GM21737 (cell line): ENCODE data around the gene ANXA8L1.
"Not testable (repeated sequence)": the region's sequence is repeated elsewhere in the genome, so short reads cannot be mapped to it uniquely, and the experiment has no call there.

Source experiments
- ATAC-seq: cut with Tn5 transposase; IDR thresholded peaks from one replicate; pipeline ENCODE4 v1.9.1; 2021; ENCODE audit warnings: mild to moderate bottlenecking, moderate library complexity; ENCODE audit not compliant: unreplicated experiment

ANXA8L1 gene, protein sequence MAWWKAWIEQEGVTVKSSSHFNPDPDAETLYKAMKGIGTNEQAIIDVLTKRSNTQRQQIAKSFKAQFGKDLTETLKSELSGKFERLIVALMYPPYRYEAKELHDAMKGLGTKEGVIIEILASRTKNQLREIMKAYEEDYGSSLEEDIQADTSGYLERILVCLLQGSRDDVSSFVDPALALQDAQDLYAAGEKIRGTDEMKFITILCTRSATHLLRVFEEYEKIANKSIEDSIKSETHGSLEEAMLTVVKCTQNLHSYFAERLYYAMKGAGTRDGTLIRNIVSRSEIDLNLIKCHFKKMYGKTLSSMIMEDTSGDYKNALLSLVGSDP

DNA sequence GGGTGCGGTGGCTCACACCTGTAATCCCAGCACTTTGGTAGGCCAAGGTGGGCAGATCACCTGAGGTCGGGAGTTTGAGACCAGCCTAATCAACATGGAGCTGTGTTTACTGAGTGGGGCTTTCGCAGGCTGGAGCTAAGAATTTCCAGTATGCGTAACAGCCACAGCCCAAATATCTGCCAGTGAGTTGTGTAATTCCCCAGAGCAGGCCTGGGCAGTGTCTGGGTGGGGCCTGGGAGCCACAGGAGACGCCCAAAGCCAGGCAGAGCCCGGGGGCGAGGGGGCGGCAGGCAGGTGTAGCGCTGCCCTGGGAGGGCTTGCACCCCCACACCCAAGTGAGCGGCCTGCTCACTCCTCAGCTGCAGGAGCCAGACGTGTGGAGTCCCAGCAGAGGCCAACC is at the start of gene ANXA8L1:
ANXA8L1 (plus strand) TSS at position 371 of the 400 bp plus-strand sequence. CDS start 76 bp downstream, outside the sequence.
- not testable (repeated sequence) for ATAC-seq

DNA sequence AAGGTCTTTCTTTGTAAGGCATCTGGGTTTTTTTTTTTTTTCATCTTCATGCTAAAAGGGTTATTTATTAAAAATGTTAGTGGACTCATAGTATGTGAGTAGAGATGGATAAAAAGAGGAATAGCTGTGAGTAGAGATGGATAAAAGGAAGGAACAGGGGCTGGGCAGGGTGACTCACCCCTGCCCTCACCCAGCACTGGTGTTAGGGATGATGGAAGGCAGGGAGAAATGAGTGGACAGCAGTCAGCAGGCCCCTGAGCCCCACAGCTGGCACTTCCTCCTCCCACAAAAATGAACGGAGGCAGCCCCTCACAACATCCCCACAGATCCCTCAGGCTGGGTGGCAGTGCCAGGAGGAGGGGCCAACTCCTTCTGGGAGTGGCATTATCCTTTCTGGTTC is 49.5 kb upstream of the ANXA8L1 start:
- no peak for ATAC-seq

DNA sequence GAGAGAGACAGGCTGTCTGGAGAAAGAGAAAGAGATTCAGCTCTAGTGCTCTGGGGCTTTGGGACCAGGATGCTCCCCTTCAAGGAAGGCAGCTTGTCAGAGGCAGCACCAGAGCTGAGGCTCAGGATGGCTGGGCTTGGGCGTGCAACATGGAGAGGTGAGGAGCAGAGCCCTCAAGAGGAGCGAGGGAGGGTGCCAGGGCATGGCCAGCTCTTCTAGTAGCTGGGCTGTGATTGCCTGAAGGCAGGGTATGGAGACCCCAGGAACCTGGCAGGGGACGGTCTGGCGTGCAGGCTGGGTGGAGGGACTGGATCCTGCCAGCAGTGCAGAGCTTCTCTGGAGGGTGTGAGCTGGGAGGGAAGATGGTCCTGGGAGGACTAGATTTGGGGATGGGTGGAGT is 48.6 kb upstream of the ANXA8L1 start:
- ATAC-seq: no peak

DNA sequence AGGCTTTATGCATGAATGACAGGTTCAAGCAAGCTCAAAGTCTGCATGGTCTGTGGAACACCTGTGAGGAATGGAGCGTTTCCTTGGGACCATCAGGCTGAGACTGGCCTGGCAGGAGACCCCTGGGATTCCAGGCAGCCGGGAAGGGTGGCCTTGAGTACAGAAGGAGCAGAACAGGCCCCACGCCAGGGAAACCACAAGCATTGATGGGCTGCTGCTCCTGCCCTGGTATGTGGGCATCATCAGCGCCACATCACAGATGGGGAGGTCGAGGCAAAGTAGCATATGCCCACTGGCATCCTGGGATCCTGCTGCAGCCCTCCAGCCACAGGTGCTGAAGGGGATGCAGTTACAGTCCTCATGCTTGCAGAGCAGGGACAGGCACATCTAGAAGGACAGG is 47.9 kb upstream of the ANXA8L1 start:
- ATAC-seq: no peak

DNA sequence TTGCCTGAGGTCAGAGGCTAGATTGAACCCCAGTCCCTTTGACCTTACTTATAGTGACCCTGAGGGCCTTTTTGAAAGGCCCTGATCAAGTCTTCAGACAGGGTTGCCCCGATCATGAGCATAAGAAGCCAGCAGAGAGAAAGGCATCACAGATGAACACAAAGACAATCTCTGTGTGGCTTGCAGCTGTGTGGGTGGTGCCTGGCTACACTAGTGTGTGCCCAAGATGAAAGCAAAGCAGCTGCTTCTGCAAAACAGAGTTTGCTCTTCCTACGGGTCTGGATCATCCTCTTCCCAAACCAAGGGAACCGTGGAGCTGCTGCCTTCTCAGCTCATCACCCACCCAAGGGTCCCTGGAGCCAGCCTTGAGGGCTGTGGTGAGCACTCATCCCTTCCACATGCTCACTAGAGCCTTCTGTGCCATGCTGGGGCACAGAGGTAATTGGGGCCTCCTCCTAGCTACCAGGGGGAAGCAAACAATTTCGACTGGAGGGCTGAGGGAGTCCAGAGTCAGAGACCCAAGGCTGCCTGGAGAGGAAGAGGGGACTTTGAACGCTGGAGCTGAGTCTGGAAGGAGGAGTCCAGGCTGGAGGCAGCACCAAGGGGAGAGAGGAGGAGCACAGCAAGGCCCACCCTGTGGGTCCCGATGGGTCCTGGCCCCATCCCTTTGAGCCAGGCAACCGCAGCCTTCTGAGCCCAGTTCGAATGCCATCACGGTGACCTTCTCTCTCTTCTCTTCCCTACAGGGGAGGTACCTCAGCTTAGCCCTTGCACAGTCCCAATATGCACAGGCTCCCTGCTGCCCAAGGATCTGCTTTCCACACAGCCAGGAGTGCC is 46.5 kb upstream of the ANXA8L1 start:
- ATAC-seq: no peak

DNA sequence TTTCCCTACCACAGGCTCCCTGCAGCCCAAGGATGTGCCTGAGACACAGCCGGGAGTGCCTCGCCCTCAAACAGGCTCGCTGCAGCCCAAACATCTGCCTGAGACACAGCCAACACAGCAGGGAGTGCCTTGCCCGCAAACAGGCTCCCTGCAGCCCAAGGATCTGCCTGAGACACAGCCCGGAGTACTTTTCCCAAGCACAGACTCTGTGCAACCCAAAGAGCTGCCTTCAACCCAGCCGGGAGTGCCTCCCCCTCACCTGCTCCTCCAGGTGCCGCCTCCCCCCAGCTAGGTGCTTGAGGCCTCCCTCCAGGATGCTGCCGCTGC is 45.9 kb upstream of the ANXA8L1 start:
- ATAC-seq: no peak

DNA sequence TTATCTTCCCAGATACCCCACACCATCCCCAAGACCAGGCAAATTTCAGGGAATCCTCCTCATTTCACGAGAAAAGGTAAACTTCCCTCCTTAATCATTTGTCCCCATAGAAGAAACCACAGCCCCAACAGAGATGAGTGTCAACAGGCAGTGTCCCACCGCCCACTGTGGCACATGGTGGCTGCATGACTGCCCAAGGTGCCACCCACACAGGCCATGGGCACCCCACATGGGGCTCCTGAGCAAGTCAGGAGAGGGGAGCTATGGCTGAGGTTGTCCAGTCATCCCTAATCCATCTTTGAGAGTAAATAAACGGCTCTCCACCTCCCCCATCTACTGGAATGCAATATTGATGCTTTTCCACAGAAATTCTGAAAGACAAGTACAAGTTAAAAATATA is 44.7 kb upstream of the ANXA8L1 start:
- no peak for ATAC-seq

DNA sequence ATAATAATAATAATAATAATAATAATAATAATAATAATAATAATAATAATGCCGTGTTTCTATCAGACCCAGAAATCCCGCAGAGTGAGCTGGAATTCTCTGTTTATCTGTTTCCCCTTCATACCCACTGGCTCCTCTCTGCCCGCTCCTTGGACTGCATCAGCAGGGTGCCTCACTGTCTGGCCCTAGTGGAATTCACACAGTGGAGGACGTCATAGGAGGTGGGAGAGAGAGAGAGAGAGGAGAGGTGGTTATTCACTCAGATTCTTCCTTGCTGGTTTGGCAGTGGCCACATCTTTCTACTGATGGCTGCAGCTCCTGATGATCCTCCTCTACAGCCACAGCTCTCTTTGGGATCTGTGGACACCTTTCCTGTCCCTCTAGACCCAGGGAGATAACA is 10.1 kb upstream of the ANXA8L1 start:
- not testable (repeated sequence) for ATAC-seq

DNA sequence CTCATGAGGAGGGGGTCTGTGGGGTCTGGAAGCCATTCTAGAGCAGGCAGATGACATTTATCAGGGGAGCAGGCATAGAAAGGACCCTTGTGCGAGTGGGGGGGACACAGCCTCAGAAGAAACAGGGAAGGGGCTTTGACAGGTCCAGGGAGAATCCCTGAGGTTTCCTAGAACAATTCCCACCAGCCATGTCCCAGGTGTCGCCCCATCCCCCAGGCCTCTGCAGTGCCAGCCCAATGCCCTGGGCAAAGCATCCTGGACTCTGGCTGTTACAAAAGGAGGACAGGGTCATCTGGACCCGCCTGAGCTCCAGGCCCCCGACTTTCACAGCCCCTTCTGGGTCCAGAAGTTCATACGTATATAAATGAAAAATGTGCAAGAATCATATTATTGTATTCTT is 8.4 kb upstream of the ANXA8L1 start:
- not testable (repeated sequence) for ATAC-seq

DNA sequence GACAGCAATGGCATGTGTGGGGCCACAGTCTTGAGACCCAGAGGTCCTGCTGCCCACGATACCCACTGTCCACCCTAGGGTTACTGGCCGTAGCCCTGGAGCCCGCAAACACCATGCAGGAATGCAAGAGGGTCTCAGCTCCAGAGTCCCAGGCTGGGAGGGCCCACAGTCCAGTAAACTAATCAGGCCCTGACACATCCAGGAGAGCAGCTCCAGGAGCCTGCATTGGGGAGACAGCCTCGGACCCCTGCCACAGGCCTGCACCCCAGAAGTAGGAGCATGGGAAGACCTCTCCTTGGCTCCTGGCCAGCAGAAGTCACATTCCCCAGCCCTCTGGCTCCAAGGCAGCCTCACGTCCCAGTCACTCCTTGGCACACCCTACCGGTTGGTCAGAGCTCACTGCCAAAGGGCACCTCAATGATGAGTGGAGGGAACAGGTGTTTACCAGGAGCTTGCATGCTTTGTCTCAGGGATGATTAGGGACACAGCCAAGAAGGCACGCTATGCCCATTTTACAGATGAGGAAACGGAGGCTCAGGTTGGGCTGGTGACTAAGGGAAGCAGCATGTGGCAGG is 7.8 kb upstream of the ANXA8L1 start:
- not testable (repeated sequence) for ATAC-seq

DNA sequence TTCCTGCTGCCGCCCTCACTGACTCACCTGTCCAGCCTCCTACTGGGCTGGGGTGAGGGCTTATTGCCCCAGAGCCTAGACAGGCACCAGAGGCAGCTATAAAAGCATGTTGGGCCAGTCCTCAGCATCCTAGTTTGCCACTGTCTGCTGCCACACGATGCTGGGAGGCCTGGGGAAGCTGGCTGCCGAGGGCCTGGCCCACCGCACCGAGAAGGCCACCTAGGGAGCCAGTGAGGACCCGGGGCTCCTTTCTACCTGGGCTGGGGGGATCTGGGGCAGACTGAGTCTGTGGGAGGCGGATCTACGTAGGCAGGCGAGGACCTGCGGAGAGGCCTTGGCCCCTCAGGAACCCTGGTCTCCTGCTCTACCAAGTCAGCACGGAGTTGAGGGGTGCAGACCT is 6.6 kb upstream of the ANXA8L1 start:
- ATAC-seq: not testable (repeated sequence)

DNA sequence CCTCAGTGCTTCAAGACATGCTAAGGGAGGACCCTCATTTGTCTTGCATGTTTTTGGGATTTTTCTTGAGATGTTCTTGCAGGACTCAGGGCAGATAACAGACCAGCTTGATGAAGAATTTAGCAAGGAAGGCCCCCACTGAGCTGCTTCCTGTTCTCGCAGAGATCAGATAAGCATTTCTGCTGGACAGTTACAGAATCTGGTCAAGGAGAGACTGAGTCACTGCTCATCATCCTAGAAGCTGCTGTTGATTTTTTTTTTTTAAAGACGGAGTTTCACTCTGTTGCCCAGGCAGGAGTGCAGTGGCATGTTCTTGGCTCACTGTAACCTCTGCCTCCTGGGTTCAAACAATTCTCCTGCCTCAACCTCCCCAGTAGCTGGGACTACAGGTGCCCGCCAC is 1.2 kb upstream of the ANXA8L1 start:
- not testable (repeated sequence) for ATAC-seq

DNA sequence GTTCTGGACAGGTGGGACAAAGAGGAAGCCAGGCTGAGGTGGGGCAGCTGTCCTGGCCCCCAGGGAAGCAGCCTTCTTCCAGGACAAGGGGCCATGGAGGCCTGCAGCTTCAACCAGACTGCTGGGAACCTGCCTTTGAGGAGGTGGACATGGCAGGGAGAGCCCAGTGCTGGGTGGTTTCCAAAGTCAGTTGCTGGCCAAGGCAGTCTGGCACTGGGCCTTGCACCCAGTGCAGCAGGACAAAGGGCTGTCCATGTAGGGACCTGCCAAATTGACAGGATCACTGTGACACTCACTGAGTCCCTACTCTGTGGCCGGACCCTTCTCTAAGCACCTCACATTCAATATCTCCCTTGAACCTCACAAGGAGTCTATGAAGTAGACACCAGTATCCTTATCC is 1.4 kb downstream of the ANXA8L1 start:
- ATAC-seq: not testable (repeated sequence)

DNA sequence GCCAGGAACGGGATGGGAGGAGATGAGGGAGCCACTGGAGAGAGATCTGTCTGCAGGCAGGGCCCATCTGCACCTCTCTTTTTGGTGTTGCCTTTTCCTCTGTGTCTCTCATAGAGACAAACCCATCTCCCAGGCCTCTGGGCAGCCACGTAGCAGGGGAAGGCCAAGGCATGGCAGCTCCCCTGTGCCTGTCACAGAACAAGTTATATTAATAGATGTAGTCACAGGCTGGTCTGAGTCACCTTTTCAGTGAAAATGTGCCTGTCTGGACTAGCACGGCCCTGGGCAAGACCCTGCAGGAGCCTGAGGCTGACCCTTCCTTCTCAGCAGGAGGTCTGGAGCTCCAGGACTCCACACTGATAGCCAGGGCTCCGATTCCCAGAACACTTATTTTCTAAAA is 2.1 kb downstream of the ANXA8L1 start:
- not testable (repeated sequence) for ATAC-seq

DNA sequence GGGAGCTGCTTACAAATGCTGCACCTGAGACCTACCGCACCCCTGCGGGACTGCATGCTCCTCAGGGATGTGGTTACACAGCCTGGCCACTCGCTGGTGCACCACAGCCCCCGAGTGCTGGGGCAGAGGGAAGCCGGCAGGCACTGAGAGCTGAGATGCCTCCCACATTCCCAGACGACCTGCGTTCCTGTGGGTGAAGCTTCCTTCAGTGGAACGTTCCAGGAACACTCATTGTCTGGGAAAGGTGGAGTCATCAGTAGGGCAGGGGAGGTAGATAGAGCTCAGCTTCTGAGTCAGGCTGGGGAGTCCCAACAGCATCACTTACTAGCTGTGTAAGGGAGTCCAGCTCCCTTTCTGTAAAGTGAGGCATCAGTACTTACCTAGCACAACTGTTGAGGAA is 2.5 kb downstream of the ANXA8L1 start:
- ATAC-seq: not testable (repeated sequence)

DNA sequence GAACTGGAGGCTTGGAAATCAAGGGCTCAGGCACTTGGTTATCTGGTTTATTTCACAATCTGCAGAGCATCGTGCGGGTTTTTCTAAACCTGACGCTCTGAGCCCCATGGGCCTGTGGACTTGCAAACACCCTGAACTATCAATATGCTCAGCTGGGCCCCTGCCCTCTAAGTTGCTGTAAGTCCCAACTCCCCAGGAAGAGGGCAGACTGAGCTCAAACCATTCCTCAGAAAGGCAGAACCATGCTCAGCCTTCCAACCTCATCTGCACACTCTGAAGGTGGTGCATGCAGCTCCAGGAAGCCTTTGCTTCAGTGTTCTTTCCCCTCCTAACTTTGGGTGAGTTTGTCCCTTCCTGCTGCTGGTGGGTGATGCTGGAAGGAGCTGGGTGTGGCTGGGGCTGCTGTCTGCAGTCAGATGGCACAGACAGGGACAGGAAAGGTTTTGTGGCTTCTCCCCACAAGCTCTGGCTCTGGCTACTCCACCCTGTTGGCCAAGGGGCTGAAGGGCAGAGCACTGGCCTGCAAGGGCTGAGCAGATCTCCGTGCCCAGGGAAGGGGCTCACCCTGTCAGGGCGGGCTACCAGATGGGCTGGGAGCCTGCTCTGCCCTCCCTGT is 3.8 kb downstream of the ANXA8L1 start:
- not testable (repeated sequence) for ATAC-seq

DNA sequence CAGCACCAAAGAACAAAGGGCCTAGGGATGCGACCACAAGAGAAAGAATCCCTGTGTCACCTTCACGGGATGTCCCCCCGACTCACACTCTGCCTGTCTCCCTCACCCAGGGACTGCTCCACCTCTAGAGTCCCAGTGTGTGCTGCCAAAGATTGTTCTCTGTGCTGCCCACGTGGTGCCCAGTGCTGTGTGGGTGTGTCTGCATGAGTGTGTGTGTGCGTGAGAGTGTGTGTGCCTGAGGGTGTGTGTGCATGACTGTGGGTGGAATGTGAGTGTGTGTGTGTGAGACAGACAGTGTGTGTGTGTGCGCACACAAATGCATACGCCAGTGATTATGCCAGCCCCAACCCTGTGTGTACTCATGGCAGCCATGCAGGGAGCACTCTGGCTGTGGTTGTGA is 10.3 kb downstream of the ANXA8L1 start:
- not testable (repeated sequence) for ATAC-seq

DNA sequence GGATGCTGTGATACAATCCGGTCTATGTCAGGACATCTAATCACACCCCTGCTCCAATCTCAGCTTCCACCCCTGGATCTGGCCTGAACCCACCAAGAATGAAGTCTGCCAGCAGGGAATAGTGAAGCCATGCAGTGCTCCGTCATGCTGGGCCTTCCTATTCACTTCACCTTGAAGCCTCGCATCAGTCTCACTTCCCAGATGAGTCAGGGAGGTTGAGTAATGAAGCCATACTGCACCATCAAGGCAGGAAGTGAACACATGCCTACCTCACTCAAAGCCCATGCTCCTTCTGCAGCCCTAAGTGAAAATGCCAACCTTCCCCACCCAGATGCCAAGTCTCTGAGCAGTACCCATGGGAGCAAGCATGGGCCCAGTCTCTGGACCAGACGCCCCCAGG is 11.1 kb downstream of the ANXA8L1 start:
- ATAC-seq: not testable (repeated sequence)

DNA sequence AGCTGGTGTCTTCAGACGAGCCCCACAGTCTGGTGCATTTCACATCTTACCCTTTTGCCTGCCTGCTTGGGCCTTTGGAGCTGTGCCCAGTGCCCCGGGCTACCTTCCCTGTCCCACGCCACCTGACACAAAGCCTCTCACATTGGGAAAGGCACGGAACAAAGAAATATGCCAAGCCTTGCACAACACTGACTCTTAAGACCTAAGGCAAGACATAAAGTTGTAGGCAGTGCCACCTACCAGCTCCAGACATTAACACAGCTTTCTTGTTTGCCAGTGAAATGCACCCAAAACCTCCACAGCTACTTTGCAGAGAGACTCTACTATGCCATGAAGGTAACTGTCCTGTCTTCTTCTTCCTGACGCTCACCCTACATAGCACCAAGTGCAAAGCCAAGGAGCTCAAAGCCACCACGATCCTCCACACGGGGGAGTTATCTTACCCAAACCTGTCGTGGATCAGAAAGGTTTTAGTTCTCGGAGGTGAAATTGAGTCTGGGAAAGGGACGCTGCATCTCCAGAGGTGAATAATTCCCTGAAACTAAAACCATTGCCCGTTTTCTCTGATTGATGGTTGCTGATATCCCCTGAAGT is 11.8 kb downstream of the ANXA8L1 start:
- not testable (repeated sequence) for ATAC-seq

DNA sequence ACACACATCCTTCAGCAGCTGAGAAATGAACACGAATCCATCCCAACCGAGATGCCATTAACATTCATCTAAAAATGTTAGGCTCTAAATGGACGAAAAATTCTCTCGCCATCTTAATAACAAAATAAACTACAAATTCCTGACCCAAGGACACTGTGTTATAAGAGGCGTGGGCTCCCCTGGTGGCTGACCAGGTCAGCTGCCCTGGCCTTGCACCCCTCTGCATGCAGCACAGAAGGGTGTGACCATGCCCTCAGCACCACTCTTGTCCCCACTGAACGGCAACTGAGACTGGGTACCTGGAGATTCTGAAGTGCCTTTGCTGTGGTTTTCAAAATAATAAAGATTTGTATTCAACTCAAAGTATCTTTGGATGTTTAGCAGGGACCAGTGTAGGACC is 15.8 kb downstream of the ANXA8L1 start:
- not testable (repeated sequence) for ATAC-seq
